Glutamatergic neuron (in vitro differentiated cells): ENCODE measurements around the gene GSTA2. TPM values are rescaled to one million over a fixed set of nuclear protein-coding genes. Genes with fewer than 3 reads are reported as not detected.
"Not testable (repeated sequence)": the region's sequence is repeated elsewhere in the genome, so short reads cannot be mapped to it uniquely, and the experiment has no call there.

ENCODE experiments used
- DNase-seq: peaks from one replicate; pipeline ENCODE4 v3.0.0; 2022
- H3K27ac Mint-ChIP-seq: one replicate; pipeline ENCODE4 v1.8.0; 2020; ENCODE audit warnings: mild to moderate bottlenecking, mixed read lengths, inconsistent platforms; ENCODE audit not compliant: unreplicated experiment
- H3K27me3 Mint-ChIP-seq: one replicate; pipeline ENCODE4 v1.8.0; 2020; ENCODE audit warnings: mild to moderate bottlenecking, moderate library complexity, mixed read lengths, inconsistent platforms; ENCODE audit not compliant: unreplicated experiment
- H3K36me3 Mint-ChIP-seq: one replicate; pipeline ENCODE4 v1.8.0; 2020; ENCODE audit warnings: mild to moderate bottlenecking, mixed read lengths, inconsistent platforms; ENCODE audit not compliant: unreplicated experiment
- H3K4me1 Mint-ChIP-seq: one replicate; pipeline ENCODE4 v1.8.0; 2020; ENCODE audit warnings: mild to moderate bottlenecking, low read depth, mixed read lengths, inconsistent platforms; ENCODE audit not compliant: unreplicated experiment
- H3K4me3 Mint-ChIP-seq: one replicate; pipeline ENCODE4 v1.8.0; 2020; ENCODE audit warnings: mild to moderate bottlenecking, mixed read lengths, inconsistent platforms; ENCODE audit not compliant: unreplicated experiment
- H3K9me3 Mint-ChIP-seq: one replicate; pipeline ENCODE4 v1.8.0; 2020; ENCODE audit warnings: mild to moderate bottlenecking, moderate library complexity, mixed read lengths, inconsistent platforms; ENCODE audit not compliant: unreplicated experiment
- CTCF ChIP-seq: fragments of 200-600 bp; sonication (generic); IDR thresholded peaks from one replicate; pipeline ENCODE4 v1.5.0; 2021; ENCODE audit not compliant: partially characterized antibody, unreplicated experiment
- total RNA-seq: library from RNA; stranded (reverse); fragmentation: NEBNext Ultra II Directional; extraction: Animal tissue kit (Norgen Biotek cat#: 25700); gene quantifications from one replicate; pipeline ENCODE4 v1.2.1, GENCODE V29; 2021; ENCODE audit not compliant: unreplicated experiment

The GSTA2 gene
- total RNA-seq, 1 donor from 2014 or later: not detected

DNA sequence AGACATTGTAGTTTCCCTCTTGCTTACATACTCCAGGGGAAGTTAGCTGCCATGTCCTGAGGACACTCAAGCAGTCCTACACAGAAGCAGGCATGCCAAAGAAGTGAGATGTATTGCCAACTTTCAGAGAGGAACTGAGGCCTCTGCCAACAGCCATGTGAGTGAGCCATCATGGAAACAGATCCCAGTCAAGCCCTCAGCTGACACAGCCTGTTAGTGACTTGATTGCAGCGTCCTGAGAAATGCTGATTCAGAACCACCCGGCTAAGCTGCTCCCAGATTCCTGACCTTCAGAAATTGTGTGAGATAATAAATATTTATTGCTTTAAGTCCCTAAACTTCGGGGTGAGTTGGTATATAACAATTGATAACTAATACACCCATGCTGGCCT lies 38.1 kb downstream of the GSTA2 start:
- H3K9me3 Mint-ChIP-seq: no peaks in the 10 kb centered on the region
- H3K4me3 Mint-ChIP-seq: no peak overlapping the region
- H3K27me3 Mint-ChIP-seq: peaks cover 2% of the 10 kb centered on the region
- H3K27ac Mint-ChIP-seq: no peak overlapping the region
- no peaks in the 10 kb centered on the region for H3K4me1 Mint-ChIP-seq
- TF ChIP-seq CTCF: no peak
- no peak for DNase-seq
- H3K36me3 Mint-ChIP-seq: no peaks in the 10 kb centered on the region

DNA sequence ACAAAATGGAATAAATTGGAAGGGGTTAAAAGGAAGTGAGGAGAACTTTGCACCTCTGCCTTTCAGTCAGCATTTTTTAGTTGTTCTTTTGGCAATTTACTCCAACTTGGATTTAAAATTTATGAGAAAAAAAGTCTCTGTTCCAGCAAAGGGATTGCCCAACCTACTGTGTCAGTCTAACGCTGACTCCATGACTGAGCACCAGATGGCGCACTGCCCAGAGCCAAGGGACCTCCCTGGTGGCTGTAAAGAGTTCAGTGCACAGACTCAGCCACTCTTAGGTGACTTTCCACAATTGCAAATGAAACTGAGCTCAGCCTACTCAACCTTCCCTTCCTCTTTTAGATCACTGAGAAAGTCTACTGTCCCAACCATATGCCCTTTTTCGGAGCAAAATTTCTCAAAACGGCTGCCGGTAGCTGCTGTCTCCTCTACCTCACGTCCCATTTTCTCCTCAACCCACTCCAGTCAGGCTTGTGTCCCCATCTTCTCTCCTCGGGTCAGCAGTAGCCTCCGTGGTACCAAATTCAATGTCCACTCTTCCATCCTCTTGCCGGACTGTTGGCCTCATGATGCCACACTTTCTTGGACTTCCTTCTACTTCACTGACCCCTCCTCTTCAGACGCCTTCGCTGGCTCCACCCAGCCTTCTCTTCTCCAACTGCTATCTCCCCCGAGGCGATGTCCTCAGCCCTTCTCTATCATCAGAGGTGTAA lies 38.7 kb downstream of the GSTA2 start:
- H3K36me3 Mint-ChIP-seq: no peaks in the 10 kb centered on the region
- TF ChIP-seq CTCF: peak; percentile 29
- H3K4me3 Mint-ChIP-seq: no peak overlapping the region
- H3K27ac Mint-ChIP-seq: no peak overlapping the region
- H3K4me1 Mint-ChIP-seq: no peaks in the 10 kb centered on the region
- peaks cover 2% of the 10 kb centered on the region for H3K27me3 Mint-ChIP-seq
- H3K9me3 Mint-ChIP-seq: no peaks in the 10 kb centered on the region
- peak; percentile 72 for DNase-seq

- H3K27me3 Mint-ChIP-seq: peaks cover 2% of the 10 kb centered on the region
- no peak overlapping the region for H3K4me3 Mint-ChIP-seq
- no peak overlapping the region for H3K27ac Mint-ChIP-seq
- no peaks in the 10 kb centered on the region for H3K9me3 Mint-ChIP-seq
- TF ChIP-seq CTCF: no peak
- DNase-seq: no peak
- no peaks in the 10 kb centered on the region for H3K4me1 Mint-ChIP-seq
- no peaks in the 10 kb centered on the region for H3K36me3 Mint-ChIP-seq
These were observed 39.3 kb downstream of the GSTA2 start for GRCh38 chr6:52724042-52724405.

- H3K9me3 Mint-ChIP-seq: no peaks in the 10 kb centered on the region
- DNase-seq: no peak
- H3K27me3 Mint-ChIP-seq: peaks cover 2% of the 10 kb centered on the region
- no peak overlapping the region for H3K27ac Mint-ChIP-seq
- no peaks in the 10 kb centered on the region for H3K36me3 Mint-ChIP-seq
- H3K4me1 Mint-ChIP-seq: no peaks in the 10 kb centered on the region
- H3K4me3 Mint-ChIP-seq: no peak overlapping the region
- no peak for TF ChIP-seq CTCF
These were observed 43.0 kb downstream of the GSTA2 start for GRCh38 chr6:52720321-52720720.

- no peak for DNase-seq
- Mint-ChIP-seq H3K36me3 (no peaks in the 10 kb centered on the region), H3K27ac (no peak overlapping the region), H3K4me3 (no peak overlapping the region), H3K27me3 (no peaks in the 10 kb centered on the region), H3K9me3 (no peaks in the 10 kb centered on the region), H3K4me1 (no peaks in the 10 kb centered on the region)
- TF ChIP-seq CTCF: no peak
These were observed 44.7 kb downstream of the GSTA2 start for GRCh38 chr6:52718550-52718949.

- not testable (repeated sequence) for H3K9me3 Mint-ChIP-seq, H3K4me1 Mint-ChIP-seq, H3K4me3 Mint-ChIP-seq, H3K27ac Mint-ChIP-seq, H3K27me3 Mint-ChIP-seq, DNase-seq, H3K36me3 Mint-ChIP-seq
These were observed 48.5 kb downstream of the GSTA2 start for GRCh38 chr6:52714761-52715160.
